Loucy (cell line): Measurements from ENCODE around the gene CYSRT1.

Experiments used
- EZH2phosphoT487 ChIP-seq: fragments of 200-600 bp; IDR thresholded peaks from 2 replicates; pipeline ENCODE4 v1.6.1; 2018; ENCODE audit warnings: antibody characterized with exemption, mild to moderate bottlenecking, moderate library complexity, borderline replicate concordance
- TF ChIP-seq, protein P1 (sequence below): fragments of 200-600 bp; sonication (generic); conservative IDR thresholded peaks from 2 replicates; pipeline ENCODE4 v1.5.1; 2014; ENCODE audit warnings: mild to moderate bottlenecking, antibody characterized with exemption, low read length

- TF ChIP-seq, protein P1, sequence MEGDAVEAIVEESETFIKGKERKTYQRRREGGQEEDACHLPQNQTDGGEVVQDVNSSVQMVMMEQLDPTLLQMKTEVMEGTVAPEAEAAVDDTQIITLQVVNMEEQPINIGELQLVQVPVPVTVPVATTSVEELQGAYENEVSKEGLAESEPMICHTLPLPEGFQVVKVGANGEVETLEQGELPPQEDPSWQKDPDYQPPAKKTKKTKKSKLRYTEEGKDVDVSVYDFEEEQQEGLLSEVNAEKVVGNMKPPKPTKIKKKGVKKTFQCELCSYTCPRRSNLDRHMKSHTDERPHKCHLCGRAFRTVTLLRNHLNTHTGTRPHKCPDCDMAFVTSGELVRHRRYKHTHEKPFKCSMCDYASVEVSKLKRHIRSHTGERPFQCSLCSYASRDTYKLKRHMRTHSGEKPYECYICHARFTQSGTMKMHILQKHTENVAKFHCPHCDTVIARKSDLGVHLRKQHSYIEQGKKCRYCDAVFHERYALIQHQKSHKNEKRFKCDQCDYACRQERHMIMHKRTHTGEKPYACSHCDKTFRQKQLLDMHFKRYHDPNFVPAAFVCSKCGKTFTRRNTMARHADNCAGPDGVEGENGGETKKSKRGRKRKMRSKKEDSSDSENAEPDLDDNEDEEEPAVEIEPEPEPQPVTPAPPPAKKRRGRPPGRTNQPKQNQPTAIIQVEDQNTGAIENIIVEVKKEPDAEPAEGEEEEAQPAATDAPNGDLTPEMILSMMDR, result no peak
- no peak for TF ChIP-seq EZH2phosphoT487
Observed at GRCh38 chr9:137236936-137237421, 12.0 kb downstream of the CYSRT1 start.
